Mesendoderm (in vitro differentiated cells): ENCODE data around the gene SLC35A1. TPM values are rescaled to one million over a fixed set of nuclear protein-coding genes. Genes with fewer than 3 reads are reported as not detected.

Experiments used
- DNase-seq: peaks from one replicate; pipeline ENCODE4 v3.0.0; 2013
- H2AK5ac ChIP-seq: 2 replicates; pipeline ENCODE4 v1.6.1; 2013; ENCODE audit warnings: low read length, inconsistent platforms
- H2BK120ac ChIP-seq: 2 replicates; pipeline ENCODE4 v1.6.1; 2013; ENCODE audit warnings: low read depth, mild to moderate bottlenecking, low read length, moderate library complexity, mixed read lengths
- H2BK15ac ChIP-seq: replicated peaks from 2 replicates; pipeline ENCODE4 v1.6.1; 2013; ENCODE audit warnings: low read depth, mild to moderate bottlenecking, moderate library complexity
- H2BK5ac ChIP-seq: 2 replicates; pipeline ENCODE4 v1.6.1; 2013; ENCODE audit warnings: low read length, inconsistent platforms
- H3K18ac ChIP-seq: 2 replicates; pipeline ENCODE4 v1.6.1; 2013; ENCODE audit warnings: mild to moderate bottlenecking, low read length, mixed read lengths
- H3K23ac ChIP-seq: one replicate; pipeline ENCODE4 v1.6.1; 2013; ENCODE audit warnings: low read length
- H3K27ac ChIP-seq: 2 replicates; pipeline ENCODE4 v1.5.1; 2013; ENCODE audit warnings: low read depth, mild to moderate bottlenecking, inconsistent platforms, low read length, moderate library complexity
- H3K27me3 ChIP-seq: 2 replicates; pipeline ENCODE4 v1.6.1; 2013; ENCODE audit warnings: low read length, control low read depth, mild to moderate bottlenecking, inconsistent platforms; ENCODE audit not compliant: insufficient read depth, poor library complexity
- H3K36me3 ChIP-seq: 2 replicates; pipeline ENCODE4 v1.6.1; 2013; ENCODE audit warnings: low read length, inconsistent platforms; ENCODE audit not compliant: control insufficient read depth, insufficient read depth
- H3K4ac ChIP-seq: one replicate; pipeline ENCODE4 v1.6.1; 2013; ENCODE audit warnings: low read depth, mild to moderate bottlenecking, low read length, moderate library complexity
- H3K4me1 ChIP-seq: 2 replicates; pipeline ENCODE4 v1.6.1; 2013; ENCODE audit warnings: low read depth, low read length, inconsistent platforms; ENCODE audit not compliant: control insufficient read depth
- H3K4me2 ChIP-seq: 2 replicates; pipeline ENCODE4 v1.6.1; 2013; ENCODE audit warnings: low read length
- H3K4me3 ChIP-seq: 2 replicates; pipeline ENCODE4 v1.5.1; 2013; ENCODE audit warnings: mild to moderate bottlenecking, low read length
- H3K56ac ChIP-seq: one replicate; pipeline ENCODE4 v1.6.1; 2013; ENCODE audit warnings: low read length
- H3K79me1 ChIP-seq: 2 replicates; pipeline ENCODE4 v1.6.1; 2013; ENCODE audit warnings: low read length, inconsistent platforms
- H3K79me2 ChIP-seq: 2 replicates; pipeline ENCODE4 v1.6.1; 2013; ENCODE audit warnings: mild to moderate bottlenecking, low read length; ENCODE audit not compliant: control insufficient read depth, insufficient read depth
- H3K9ac ChIP-seq: 2 replicates; pipeline ENCODE4 v1.6.1; 2013; ENCODE audit warnings: low read length, inconsistent platforms
- H4K5ac ChIP-seq: one replicate; pipeline ENCODE4 v1.6.1; 2013; ENCODE audit warnings: low read length
- H4K8ac ChIP-seq: one replicate; pipeline ENCODE4 v1.6.1; 2013; ENCODE audit warnings: low read depth, mild to moderate bottlenecking, control low read depth, low read length, moderate library complexity
- WGBS: extraction: QIAGEN DNeasy Blood & Tissue Kit; methylation state at CpG from one replicate; pipeline ENCODE4 v1.1.7; 2013; ENCODE audit warnings: low lambda C conversion rate, missing lambda C conversion rate; ENCODE audit not compliant: insufficient coverage; ENCODE audit errors: extremely low coverage; 5-methylcytosine and 5-hydroxymethylcytosine counted together
- small RNA-seq: library from polyadenylated mRNA; stranded (forward); fragments of <200 nt; extraction: miRNeasy Mini kit (QIAGEN cat#:217004); gene quantifications from one replicate; pipeline ENCODE3, GENCODE V24; 2013; ENCODE audit not compliant: insufficient read depth

Gene SLC35A1

GRCh38 chr6:87558446-87558845 lies 85.7 kb downstream of the SLC35A1 start:
- Histone ChIP-seq H3K36me3 (no peaks in the 10 kb centered on the region), H3K79me2 (no peaks in the 10 kb centered on the region), H3K27me3 (no peaks in the 10 kb centered on the region), H3K56ac (no peak overlapping the region), H3K79me1 (peaks cover under 1% of the 10 kb centered on the region), H3K18ac (no peak overlapping the region), H3K4me1 (no peaks in the 10 kb centered on the region), H2BK120ac (no peak overlapping the region), H4K8ac (no peak overlapping the region), H3K4ac (no peak overlapping the region), H3K4me3 (no peak overlapping the region), H2BK15ac (no peak overlapping the region), H4K5ac (no peak overlapping the region), H3K27ac (no peak overlapping the region), H3K23ac (no peak overlapping the region), H3K4me2 (no peak overlapping the region), H2AK5ac (no peak overlapping the region), H3K9ac (no peak overlapping the region), H2BK5ac (no peak overlapping the region)
- no peak for DNase-seq

DNA sequence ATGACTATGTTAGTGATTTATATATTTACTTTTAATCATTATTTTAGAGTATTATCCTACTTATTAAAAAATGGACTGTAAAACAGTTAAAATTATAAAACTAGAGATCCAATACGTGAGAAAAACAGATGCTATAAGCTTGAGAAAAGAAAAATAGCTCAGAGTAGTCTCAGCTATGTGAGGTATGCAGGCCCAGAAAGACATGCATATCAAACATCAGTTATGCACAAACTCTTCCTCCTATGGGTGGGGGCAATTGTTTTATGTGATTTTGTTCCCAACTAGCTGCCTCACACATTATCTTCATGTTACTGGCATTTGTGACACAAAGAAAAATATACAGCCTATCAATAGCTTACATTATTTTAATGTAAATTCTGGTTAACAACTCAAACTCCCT lies 88.2 kb downstream of the SLC35A1 start:
- Histone ChIP-seq H3K9ac (no peak overlapping the region), H3K18ac (no peak overlapping the region), H3K4me2 (no peak overlapping the region)

More for the DNA sequence above, 88.2 kb downstream of the SLC35A1 start:
- Histone ChIP-seq H4K5ac (no peak overlapping the region), H3K79me1 (no peaks in the 10 kb centered on the region), H3K4ac (no peak overlapping the region), H4K8ac (no peak overlapping the region), H3K4me1 (no peaks in the 10 kb centered on the region), H3K27me3 (no peaks in the 10 kb centered on the region), H2BK5ac (no peak overlapping the region), H3K56ac (no peak overlapping the region), H2AK5ac (no peak overlapping the region), H3K79me2 (no peaks in the 10 kb centered on the region), H3K27ac (no peak overlapping the region), H2BK120ac (no peak overlapping the region), H3K36me3 (no peaks in the 10 kb centered on the region), H2BK15ac (no peak overlapping the region), H3K4me3 (no peak overlapping the region), H3K23ac (no peak overlapping the region)
- no CpG with 5 or more reads among the region's 1 CpG for WGBS
- peak; percentile 31 for DNase-seq

Small RNA genes within 50 kb of the gene (small RNA-seq; reads per million reads assigned to genes)
- gene AL049697.2 (not detected), gene RNU6-444P (not detected)
